ENCODE data around the gene SLC12A9.
"Not testable (repeated sequence)": the region's sequence is repeated elsewhere in the genome, so short reads cannot be mapped to it uniquely, and the experiment has no call there.

DNA sequence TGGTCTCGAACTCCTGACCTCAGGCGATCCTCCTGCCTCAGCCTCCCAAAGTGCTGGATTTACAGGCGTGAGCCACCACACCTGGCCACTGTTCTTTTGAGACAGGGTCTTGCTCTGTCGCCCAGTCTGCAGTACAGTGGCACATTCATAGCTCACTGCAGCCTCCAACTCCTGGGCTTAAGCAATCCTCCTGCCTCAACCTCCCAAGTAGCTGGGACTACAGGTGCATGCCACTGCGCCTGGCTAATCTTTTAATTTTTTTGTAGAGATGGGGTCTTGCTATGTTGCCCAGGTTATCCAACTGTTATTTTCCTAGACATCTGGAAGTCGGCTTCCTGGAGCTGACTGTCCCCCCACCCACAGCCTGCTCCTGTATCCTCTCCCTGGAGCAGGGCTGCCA is 45.6 kb upstream of the SLC12A9 start:
- TF ChIP-seq, protein P1, sequence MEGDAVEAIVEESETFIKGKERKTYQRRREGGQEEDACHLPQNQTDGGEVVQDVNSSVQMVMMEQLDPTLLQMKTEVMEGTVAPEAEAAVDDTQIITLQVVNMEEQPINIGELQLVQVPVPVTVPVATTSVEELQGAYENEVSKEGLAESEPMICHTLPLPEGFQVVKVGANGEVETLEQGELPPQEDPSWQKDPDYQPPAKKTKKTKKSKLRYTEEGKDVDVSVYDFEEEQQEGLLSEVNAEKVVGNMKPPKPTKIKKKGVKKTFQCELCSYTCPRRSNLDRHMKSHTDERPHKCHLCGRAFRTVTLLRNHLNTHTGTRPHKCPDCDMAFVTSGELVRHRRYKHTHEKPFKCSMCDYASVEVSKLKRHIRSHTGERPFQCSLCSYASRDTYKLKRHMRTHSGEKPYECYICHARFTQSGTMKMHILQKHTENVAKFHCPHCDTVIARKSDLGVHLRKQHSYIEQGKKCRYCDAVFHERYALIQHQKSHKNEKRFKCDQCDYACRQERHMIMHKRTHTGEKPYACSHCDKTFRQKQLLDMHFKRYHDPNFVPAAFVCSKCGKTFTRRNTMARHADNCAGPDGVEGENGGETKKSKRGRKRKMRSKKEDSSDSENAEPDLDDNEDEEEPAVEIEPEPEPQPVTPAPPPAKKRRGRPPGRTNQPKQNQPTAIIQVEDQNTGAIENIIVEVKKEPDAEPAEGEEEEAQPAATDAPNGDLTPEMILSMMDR (IDR thresholded peaks at IDR 0.05), result not testable (repeated sequence)
- TF ChIP-seq POLR2AphosphoS5, POLR2A (IDR thresholded peaks at IDR 0.05): not testable (repeated sequence)
